ENCODE results near the gene NF1.

DNA sequence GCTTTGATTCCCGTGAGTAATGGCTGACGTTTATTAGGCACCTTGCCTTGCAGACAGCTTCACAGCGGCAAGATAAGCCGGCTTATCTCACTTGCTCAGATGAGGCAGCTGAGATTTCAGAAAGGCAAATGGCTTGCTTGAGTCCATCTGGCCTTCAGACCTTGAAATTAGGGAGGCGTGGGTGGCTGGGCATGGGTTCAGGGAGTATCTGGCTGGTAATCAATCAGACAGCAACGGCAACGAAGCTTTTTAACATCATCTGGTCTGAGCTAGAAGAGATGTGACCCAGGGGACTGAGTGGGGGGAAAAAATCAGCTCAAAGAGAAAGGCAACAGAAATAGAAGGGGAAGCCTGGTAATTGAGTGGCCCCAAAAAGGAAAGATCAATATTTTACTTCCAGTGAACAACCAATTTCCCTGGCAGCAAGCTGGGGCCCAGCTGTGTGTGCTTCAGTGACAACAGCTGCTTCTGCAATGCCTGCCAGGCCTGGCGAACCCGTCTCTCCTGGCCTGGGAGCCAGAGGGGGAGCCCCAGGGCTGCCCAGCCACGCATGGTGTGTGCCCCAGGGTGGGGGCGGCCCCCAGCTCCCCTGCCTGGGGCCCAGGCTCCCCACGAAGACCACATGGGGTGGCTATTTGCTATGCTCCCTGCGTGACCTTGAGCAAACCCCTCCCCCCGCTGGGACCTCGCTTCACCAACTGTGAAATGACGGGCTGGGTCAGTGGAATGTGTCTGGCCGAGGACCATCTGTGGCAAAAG, 330.7 kb downstream of the NF1 start:
- TF ChIP-seq, protein P1, sequence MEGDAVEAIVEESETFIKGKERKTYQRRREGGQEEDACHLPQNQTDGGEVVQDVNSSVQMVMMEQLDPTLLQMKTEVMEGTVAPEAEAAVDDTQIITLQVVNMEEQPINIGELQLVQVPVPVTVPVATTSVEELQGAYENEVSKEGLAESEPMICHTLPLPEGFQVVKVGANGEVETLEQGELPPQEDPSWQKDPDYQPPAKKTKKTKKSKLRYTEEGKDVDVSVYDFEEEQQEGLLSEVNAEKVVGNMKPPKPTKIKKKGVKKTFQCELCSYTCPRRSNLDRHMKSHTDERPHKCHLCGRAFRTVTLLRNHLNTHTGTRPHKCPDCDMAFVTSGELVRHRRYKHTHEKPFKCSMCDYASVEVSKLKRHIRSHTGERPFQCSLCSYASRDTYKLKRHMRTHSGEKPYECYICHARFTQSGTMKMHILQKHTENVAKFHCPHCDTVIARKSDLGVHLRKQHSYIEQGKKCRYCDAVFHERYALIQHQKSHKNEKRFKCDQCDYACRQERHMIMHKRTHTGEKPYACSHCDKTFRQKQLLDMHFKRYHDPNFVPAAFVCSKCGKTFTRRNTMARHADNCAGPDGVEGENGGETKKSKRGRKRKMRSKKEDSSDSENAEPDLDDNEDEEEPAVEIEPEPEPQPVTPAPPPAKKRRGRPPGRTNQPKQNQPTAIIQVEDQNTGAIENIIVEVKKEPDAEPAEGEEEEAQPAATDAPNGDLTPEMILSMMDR (IDR thresholded peaks at IDR 0.05; ENCODE audit: low read depth, low read length): no peak
- no peak for TF ChIP-seq POLR2A (IDR thresholded peaks at IDR 0.05; ENCODE audit: extremely low read depth, insufficient read length)
- no peak for TF ChIP-seq MAX (IDR thresholded peaks at IDR 0.05; ENCODE audit: low read depth, low read length)

All from NB4 (cell line).